NCI-H345 (cell line): ENCODE data around the gene KDELR3.
"Not testable (repeated sequence)": the region's sequence is repeated elsewhere in the genome, so short reads cannot be mapped to it uniquely, and the experiment has no call there.

Source experiments
- DNase-seq: peaks from one replicate; lab custom pipeline; 2025; lab: John Stamatoyannopoulos, UW

The KDELR3 gene

DNA sequence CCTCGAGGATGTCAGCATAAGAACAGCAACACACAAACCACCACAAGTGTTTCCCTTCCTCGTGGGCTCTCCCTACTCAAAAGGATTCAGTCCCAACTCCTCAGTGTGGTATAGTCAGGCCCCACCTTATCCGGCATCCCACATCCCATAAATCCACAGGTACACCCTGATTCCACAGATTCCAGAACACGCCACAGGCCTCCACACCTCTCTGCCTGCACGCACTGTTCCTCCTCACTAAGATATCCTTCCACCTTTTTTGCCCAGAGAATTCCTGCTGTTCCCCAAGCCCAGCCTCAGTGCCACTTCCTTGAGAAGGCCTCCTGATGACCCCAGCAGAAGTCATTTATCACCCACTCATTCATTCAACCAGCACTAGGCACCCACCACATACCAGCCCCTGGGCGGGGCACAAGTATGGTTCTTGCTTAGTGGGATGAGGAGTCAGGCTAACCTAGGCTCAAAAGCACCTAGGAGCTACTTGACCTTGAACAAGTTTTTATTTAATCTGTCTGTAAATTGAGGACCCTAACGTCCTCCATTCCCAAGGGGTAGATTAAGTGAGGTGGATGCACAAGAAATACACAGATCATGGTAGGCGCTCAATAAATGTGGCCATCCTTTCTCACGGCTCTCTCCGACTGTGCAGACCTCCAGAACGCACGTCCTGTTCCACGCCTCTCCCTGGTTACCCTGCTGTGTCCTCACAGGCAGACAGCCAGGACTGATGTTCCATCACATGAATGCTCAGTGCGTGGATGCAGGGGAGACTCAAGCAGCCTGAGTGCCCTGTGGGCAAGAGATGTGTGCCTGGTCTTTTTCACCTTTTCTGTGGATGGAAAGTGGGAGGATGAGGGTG is 10.8 kb upstream of the KDELR3 start:
- no peak for DNase-seq

- no peak for DNase-seq
Observed at GRCh38 chr22:38460426-38460840, 7.5 kb upstream of the KDELR3 start.

GRCh38 chr22:38461057-38461413 is 6.9 kb upstream of the KDELR3 start:
- peak; percentile 13 for DNase-seq

GRCh38 chr22:38461414-38462081 is 6.3 kb upstream of the KDELR3 start:
- DNase-seq, result peak; percentile 86

DNA sequence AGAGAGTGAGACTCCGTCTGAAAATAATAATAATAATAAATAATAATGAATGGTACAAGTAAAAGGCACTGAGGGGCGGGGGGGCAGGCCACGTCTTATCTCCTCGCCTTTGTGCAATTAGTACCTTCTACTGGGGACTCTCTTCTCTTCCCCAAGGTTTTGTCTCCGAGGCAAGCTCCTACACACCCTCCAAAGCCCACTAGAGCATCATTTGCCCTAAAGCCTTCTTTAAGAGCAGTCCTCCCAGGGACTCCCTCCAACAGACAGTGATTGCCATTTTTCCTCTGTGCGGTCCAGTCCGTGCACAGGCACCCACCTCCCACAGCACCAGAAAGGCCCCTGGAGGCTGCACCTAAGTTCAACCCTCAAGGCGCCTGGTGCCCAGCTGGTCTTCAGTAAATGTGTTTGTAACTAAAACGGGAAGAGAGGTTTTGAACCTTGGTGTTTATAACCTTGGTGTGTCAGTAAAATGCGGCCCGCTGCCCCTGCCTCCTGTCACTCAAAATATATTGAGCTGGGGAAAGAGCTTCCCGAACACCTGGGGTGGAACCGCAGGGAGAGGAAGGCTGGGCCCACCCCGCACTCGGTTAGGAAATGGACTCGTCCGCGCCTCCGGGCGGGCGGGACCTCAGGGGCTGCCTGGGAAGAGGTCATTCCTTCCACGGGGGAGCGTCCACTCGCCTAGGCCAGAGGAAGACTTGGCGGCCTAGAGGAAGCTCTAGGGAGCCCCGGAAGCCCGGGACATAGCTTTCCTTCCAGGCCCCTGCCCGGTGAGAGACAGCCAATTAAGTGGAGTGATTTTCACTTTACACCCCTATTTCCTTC is 4.7 kb upstream of the KDELR3 start:
- DNase-seq, result no peak

DNA sequence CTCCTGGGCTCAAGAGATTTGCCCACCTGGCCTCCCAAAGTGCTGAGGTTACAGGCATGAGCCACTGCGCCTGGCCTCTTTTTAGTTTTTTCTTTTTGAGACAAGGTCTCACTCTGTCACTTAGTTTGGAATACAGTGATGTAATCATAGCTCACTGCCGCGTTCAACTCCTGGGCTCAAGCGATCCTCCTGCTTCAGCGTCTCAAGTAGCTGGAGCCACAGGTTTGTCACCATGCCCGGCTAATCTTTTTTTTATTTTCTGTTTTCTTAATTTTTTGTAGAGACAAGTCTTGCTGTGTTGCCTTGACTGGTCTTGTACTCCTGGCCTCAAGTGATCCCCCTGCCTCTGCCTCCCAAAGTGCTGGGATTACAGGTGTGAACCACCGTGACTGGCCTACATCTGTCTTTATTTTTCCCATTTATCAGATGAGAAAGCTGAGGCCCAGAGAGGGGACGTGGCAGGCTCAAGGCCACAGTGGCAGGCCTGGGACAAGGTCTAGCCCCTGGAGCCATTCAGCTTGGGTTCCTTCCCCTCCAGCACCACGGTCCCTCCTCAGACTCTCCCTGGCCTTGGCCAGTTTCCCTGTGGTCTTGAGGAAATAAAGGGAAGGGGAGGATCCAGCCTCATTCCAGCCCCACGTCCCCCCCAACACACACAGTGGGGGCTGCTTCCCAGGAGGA is 2.8 kb upstream of the KDELR3 start:
- no peak for DNase-seq

GRCh38 chr22:38465673-38466490 is 2.0 kb upstream of the KDELR3 start:
- DNase-seq, result no peak

DNA sequence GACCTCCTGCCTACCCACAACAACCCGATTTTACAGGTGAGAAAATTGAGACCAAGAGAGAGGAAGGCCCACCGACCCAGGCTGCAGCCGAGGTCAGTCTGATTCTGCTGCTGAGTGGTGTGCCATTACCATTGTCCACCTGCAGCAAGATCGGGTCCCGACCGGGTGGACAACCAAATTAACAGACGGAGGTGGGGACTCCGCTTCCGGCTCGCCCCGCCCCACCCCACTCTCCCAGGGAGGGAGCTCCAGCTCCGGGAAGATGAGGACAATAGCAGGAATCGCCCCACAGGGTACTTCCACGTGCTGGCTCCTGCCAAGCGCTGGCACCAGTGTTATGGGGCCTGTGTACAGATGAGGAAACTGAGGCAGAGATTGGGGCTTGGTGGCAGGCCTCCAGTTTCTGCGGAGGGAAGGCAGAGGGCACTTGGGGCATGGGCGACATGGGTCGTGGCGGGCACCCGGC is 425 bp upstream of the KDELR3 start:
- DNase-seq, result no peak

DNA sequence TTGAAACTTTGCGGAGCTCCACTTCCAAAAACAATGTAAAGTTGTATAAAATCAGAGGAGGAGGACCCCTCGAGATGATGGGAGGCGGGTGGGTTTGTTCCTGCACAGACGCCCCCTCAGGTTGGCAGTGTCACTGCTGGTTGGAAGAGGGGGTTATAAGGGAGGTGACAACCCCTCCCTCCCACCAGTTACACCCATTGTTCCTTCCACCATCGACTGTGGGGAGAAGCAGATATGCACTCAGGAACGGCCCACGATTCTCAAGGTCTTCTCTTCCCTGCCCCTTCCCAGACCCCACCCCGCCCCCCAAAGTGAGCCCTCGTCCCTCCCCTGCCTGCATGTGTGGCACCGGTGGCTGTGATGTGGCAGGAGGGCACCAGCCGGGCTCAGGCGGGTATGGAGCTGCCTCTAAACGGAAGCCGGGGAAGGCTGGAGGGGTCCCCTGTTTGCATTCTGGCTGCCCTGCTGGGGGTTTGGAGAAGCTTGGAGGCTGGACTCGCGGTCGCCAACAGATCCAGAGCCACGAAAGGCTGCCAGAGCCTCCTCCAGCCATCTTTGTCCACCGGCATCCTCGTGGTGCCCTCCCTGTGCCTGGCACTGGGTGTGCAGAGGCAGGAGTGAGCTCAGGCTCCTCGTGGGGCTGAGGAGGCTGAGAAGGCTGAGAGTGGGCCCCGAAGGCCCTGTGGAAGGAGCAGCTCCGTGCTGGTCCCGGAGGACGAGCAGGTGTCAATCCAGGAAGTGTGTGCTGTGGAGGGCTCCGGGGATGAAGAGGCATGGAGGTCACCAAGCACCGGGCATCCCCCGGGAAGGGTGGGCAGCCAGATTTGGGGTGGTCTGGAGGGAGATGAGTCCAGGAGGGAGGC is 778 bp downstream of the KDELR3 start:
- DNase-seq, result no peak

- no peak for DNase-seq
Observed at GRCh38 chr22:38469306-38469781, 1.4 kb downstream of the KDELR3 start.

DNA sequence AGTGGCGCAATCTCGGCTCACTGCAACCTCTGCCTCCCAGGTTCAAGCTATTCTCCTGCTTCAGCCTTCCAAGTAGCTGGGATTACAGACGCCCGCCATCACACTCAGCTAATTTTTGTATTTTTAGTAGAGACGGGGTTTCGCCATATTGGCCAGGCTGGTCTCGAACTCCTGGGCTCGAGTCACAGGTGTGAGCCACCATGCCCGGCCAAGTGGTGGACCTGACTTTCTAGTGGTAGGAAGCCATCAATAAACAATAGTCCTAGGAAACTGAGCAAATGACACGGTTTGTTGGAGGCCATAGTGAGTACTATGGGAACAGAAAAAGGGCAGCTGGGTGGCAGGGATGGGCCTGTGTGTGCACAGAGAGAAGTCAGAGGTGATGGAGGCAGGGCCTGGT is 2.3 kb downstream of the KDELR3 start:
- not testable (repeated sequence) for DNase-seq

- no peak for DNase-seq
Observed at GRCh38 chr22:38471237-38471636, 3.3 kb downstream of the KDELR3 start.

DNA sequence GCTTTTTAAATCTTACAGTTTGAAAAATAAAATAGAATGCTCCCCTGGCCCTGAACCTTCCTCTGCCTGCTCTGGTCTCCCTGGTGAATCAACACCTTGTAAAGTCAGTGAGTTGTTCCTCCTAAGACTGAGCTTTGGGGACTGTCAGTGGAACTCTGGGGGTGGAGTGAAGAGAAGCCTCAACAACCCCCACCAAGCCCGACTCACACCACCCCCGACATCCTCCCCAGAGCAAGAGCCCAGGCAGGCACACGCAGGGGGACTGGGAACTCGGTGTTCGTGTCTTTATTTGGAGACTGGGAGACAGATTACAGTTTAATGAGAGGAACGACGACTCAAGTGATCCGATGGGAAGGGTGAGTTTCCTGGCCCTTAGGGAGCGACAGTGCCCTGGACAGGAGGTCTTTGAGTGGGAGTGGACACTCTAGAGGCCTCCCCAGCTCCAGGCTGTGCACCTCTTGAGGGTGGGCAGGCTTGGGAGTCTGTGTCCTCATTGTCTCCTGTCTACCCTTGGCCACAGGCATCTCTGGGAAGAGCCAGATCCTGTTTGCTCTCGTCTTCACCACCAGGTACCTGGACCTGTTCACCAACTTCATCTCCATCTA is 6.2 kb downstream of the KDELR3 start:
- DNase-seq, result no peak

GRCh38 chr22:38477585-38477984 is 9.7 kb downstream of the KDELR3 start:
- DNase-seq, result no peak

DNA sequence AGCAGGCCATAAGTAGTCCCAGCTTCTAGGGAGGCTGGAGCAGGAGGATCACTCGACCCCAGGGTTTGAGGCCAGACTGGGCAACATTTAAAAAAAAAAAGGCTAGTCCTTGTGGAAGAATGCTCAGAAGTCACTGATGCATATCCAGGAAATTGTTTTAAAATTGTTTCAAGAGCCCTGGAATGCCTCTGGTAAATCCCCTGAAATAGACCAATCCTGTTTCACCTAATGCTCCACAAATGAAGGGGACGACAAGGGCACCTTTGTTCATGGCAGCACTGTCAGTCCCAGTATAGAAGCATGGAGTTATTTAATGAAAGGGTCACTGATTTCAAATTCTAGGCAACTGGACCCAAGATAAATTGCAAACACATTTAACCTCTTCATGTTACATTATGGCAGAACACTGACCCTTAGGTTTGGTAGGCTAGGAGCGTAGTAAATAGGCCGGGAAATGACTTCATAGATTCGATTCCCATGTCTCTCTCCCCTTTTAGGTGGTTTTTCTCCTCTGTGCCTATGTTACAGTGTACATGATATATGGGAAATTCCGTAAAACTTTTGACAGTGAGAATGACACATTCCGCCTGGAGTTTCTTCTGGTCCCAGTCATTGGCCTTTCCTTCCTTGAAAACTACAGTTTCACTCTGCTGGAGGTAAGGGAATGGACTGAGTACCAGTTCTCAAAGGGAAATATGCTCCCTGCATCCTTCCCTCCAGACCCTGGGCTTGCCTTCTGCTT is 11.4 kb downstream of the KDELR3 start:
- DNase-seq, result no peak

- DNase-seq, result no peak
Observed at GRCh38 chr22:38481162-38481870, 13.4 kb downstream of the KDELR3 start.

DNA sequence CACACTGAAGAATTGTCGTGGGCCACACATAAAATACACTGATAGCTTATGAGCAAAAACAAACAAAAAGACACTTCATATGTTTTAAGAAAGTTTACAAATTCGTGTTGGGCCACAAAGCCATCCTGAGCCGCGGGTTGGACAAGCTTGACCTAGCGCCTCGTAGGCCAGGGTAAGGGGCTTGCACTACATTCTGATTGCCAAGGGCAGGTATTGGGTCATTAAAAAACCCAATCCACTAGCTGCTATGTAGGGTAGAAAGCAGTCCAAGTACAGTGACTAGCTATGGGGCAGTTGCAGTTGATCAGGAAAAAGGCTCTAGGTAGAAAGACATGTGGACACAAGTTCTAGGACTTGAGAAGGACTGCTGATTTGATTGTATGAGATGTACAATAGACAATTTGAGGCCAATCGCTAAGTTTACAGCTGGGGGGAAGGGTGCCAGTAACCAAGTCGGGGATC is 14.0 kb downstream of the KDELR3 start:
- DNase-seq, result no peak
